IPS DF 19.7 (cell line): ENCODE data around the gene FAM53B.

Experiments
- DNase-seq: peaks from one replicate; pipeline ENCODE4 v3.0.0-alpha.2; 2013; ENCODE audit warnings: low read depth, low spot score

FAM53B gene

DNA sequence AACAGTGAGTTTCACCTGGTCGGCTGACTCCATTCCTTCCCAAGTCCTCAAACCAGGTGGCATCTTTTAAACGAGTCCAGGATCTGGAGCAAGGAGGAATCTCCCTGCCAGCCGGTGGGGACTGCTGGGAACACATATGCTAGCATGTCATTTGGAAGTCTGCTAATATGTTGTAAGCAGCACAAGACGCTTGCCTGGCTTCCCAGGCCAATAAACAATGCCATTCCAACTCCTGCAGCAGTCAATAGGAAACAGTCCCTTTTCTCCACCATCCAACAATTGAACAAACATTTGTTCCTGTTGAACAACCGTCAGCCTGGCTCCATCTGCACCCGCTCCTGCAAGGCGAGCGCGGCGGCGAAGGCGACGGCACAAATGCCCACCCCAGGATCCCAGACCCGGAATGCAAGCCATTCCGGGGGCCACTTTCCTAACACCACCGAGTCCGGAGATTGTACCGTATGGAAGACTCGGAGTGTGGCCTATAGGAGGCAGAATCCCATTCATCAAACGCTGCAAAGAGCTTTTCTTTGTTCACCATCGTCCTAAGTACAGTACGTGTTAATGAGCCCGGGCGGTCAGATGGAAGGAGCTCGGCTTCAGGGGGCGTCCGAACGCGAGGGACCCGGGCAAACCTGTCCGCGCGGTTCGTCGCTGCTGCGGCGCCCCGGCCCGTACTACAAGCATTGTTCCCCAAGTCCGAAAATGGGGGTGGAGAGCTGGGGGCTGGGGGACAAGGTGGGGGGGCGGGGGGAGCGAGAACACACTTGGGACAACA is 1.6 kb downstream of the FAM53B start:
- no peak for DNase-seq

DNA sequence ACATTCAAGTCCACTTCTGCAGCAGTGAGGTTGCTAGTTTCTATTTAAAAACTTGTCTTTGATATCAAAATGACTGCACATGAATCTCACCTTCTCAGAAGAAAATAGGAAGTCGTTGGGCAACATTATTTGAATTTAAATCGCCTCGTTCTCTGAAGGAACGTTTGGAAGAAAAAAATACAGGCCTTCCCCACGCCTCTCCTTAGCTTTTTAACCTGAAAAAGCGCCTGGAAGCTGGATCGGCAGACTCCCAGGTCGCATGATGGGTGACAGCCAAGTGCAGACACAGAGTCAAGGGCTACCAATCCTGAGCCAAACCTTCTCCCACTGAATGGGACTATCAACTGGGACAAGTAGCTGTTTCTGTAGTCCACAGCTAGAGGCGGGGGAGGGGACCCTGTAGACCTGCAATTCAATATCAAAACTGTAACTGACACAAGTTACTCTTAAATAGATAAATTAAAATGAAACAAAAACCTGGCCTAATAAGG is 2.2 kb downstream of the FAM53B start:
- no peak for DNase-seq

DNA sequence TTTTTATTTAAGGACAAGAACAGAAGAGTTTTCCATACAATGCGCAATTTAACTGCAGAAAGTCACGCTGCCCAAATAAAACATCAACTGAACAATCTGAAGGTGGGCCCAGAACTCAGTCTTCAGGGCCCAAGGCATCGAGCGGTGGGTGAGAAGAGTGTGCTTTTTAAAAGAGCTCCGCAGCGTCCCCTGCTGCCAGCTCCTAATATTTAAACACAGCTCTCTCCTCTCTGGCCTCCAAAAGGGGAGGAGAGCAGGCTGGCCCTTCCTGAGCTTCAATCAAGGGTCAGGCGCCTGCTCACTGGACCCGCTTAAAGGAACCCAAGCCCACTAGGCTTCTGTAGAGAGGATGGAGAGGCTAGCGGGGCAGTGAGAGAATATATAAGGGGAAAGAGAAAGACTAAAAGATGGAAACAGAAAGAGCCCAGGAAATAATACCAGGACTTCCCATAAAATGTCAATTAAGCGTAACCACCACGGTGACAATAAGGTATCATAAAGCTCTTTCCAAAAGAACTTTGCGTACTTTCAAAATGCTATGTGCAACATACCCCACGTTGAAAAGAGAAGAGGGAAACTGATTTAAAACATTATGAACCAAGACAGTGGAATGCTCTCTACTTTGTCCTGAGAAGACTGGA is 2.8 kb downstream of the FAM53B start:
- DNase-seq, result no peak

DNA sequence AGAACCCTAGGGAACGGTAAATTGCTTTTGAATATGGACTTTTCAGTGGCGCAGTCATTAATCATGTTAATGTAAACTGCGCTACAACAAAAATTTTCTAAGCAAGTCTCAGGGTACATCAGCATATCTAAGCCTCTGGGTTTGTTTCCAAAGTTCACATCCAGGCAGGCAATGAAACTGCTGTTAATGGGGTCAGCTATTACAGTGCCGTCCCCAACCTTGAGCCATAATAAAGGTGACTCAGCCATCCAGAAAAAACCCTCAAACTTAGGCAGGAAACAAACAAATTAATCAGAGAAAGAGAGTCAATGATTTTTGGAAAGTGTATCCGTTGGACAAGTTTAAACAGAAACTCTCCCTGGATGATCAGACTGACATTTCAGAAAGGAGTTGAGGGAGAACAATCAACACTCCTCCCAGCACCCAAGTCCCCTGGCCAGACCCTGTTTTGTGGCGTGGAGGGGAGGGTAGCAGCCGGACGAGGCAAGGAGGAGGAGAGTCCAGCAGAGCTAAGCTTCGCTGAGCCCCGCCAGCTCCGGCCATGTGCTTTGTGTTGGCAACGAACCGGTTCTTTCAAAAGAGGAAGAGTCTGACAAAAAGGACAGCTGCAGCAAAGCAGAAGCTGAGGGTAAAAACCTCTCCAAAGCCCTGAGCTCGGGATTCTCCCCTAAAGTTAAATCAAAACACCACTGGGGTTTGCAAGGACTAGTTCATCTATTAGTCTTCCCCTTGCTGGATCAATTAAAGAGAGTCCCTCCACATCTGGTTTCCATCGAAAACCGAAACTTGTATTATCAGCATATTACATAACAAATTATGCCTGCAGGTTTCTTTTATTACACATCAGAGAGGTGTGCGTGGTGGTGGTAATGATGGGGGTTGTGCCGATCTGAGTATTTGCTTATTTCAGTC is 3.6 kb downstream of the FAM53B start:
- no peak for DNase-seq

DNA sequence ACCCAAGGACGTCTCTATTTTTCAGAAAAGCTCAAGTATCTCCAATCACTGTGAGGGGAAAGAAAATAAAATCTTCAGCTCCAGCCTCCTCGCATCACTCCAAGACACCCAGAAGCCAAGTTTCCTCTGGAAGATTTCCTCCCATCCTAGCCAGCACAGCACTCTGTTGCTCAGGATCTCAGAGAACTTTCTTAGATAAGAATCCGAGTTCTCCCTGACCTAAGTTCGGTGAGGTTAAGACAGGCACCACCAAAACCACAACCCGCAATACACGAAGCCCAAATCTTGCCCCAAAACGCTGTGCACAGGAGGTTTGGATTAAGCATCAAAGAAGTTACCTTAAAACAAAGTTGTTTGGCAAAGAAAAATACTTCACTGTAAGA is 4.2 kb downstream of the FAM53B start:
- DNase-seq, result no peak

DNA sequence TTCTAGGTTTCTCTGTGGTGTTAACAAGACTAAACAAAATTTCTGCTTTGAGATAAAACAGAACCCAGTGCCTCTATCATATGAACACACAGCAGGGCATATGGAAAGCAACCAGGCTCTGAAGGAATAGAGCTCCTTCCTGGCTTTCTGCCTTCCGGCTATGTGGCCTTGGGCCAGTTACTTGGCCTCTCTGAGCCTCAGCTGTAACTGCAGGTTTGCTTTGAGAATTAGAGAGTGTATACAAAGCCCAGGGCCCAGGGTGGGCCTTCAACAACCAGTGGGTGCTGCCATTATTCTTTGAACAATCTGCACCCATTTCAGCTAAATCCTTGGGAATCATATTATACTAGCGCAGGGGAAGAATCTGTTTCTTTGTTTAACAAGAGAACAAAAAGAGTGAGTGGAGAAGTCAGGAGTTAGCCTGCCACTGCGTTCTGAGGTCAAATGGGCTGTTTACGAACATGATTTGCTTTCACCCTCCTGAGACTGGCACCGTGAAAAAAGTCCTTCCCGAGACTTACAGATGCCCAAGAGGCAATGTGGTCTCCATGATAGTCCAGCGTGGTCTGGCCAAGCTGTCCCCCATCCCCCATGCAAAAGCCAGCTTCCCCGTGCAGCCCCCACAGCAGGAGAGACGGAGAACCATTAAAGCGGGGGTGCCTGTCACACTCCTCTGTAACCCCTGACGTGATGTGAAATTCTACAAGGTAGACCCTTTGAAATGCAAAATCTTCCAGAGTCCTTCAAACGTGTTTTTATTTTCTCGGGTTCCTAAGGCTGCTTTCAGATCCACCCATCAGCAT is 4.9 kb downstream of the FAM53B start:
- no peak for DNase-seq

DNA sequence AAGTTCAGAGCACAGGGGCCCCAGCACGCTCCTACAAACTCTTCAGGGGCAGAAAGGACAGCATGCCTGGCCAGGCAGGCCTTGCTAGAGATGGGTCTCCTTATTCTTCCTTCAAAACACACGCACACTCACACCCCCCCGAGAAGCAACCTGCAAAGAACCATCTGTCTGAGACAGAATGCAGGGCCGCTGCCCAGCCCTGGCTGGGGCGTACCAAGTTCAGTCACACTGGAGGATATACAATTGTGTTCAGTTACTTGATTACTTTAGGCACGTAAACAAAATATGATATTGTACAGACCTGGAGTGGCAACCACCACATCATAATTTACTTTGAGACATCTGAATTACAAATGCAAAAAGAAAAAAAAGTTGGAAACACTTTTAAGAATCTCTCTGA is 5.7 kb downstream of the FAM53B start:
- no peak for DNase-seq

DNA sequence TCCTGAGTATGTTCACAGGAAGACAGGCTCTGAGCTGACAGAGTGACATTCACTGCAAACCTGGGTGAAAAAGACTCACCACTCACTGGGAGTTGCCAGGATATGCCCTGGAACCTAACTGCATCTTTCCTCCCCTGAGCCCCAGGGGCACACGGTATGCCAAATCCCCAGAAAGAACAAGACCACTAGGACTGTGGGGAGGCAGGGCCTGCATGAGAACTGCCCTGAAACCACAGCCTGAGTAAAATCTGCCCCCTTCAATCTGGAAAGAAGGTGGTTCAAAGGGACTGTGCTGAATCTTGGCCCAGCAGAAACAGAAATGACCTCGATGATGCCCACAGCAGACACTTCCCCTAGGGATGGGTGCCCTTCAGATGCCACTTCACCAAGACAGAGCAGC is 6.5 kb downstream of the FAM53B start:
- DNase-seq, result no peak

DNA sequence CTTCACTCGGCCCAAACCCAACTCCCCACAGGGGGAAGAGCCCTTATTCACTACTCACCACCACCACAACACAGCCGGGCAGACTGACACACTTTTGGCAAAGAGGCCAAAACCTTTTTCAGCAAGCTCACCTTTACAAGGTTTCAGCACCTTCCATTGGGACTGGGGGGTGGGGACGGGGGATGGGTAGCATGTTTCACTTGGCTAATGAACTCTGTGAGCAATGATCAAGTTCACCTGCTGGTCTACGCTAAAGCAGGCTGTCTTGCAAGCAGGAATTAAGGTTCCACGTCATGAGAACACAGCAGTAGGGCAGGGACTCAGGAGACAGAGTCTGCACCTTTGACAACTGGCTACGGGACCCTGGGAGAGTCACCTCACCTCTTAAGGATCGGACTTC is 7.0 kb downstream of the FAM53B start:
- no peak for DNase-seq

DNA sequence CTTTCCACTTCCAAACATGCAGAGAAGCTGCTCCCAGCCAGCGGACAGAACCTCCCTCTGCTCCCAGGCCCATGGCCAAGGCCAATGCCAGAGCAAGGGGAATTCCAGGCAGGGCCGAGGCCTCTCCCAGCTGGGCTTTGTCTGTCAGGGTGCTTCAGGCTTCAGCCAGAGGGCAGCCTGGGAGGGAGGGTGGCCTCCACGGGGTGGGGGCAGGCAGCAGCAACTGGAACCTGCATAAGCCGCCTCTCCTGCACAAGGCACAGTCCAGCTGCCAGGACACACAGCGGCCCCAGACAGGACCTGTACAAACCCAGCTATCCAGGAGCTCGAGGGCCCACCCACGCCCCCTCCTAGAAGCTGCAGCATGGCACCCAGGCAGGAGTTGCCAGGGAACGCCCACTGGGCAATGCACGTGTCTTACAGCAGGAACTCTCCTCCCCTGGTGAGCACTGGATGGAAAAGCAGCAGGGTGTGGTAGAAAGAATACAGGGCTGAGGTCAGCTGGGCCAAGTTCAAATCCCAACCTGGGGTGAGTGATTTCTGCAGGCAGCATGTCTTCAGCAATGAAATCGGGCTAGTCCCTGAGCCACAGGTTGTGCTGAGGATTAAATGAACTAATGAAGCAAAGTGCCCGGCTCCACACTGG is 7.6 kb downstream of the FAM53B start:
- no peak for DNase-seq

DNA sequence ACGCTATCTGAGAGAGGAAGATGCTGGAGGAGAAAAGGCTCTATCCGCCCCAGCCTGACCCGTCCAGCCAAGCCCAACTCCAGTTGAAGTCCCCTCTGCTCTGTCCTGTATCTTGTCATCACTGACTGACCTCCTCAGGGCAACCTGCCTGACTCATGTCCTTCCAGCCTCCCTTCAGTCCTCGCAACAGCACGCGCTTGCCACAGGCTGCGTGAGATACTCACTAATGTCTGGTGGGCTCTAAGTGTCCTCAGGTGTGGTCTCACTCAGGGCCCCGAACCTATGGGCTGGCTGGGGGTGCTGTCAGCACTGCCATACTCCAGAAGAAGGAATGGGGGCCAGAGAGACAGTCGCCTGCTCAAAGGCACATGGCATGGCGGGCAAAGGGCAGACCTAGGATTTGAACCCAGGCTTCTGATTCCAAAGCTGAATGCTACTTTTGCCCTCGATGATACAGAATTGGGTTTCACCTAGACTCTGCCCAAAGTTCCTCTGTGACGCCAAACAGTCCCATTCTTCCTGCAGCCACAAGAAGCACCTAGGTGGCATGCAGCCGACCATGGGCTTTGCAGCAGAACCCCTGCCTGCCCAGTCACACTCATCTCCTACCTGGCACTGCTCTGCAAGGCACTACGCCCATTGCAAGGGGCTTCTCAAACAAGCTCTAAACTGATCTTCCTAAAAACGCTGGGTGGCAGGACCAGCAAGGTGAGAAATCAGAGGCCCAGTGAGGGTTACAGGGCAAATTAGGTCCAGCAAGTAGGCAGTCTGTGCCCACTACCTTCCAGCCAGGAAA is 8.5 kb downstream of the FAM53B start:
- DNase-seq, result no peak

DNA sequence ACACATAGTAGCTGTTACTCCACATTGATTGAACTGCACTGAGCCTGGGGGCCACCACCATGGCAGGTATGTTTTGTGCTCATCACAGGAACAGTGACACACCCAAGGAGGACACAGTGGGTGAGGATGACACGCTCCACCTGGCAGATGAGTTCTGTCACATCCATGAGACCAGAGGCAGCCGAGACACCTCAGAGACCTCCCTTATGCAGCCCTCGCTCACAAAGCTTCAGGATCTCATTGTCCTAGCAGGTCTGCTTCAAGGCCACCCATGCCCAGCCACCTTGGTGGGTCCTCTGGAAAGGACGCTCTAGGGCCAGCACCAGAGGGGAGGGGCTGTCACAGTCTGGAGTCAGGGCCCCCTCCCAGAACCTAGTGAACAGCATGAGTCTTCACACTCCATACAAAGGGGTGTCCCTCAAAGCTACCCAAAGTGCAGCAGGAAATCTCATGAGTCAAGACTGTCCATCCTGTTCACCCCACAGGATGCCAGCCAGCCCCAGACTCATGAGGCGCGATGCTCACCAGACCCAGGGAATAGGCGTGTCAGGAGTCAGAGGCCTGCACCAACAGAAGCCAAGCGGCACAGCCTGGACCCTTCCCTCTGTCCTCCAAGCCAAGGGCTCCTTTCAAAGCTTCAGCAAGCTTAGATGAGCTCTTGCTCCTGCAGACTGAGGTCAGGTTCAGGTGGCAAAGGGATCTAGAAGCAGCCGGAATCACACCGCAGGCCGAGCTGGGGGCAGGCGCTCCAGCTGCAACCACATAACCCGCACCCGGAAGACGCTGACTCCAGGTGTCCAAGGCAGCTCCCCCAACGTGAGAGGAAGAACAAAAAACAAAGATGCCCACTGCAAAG is 9.6 kb downstream of the FAM53B start:
- no peak for DNase-seq

DNA sequence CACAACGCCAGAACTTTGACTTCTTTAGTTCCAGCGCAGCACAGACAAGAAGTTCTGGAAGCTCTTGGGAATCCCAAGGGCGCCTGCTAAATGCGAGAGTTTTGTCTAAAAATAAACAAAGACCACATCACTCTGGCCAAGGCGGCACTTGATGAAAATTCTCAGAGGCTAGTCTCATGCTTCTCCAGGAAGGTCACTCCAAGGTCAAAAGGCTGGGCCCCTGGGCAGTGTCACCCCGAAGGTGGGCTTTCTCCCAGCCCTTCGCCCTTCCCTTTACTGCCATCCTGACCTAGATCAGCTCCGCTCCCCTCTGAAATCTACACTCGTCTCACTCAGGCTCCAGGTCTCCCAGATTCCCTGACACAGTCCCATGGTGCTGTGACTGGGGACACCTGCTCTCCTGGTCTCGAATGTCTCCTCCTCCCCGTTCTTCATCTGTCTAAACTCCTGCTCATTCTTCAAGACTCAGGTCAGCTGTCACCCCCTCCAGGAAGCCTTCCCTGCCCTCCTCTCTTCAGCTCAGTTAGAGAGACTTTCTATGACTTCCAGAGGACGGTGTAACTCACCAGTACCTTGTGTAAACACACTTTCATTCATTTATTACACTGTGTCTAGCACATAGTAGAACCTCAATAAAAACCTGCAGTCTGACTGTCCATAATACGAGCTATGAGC is 10.5 kb downstream of the FAM53B start:
- DNase-seq, result no peak

DNA sequence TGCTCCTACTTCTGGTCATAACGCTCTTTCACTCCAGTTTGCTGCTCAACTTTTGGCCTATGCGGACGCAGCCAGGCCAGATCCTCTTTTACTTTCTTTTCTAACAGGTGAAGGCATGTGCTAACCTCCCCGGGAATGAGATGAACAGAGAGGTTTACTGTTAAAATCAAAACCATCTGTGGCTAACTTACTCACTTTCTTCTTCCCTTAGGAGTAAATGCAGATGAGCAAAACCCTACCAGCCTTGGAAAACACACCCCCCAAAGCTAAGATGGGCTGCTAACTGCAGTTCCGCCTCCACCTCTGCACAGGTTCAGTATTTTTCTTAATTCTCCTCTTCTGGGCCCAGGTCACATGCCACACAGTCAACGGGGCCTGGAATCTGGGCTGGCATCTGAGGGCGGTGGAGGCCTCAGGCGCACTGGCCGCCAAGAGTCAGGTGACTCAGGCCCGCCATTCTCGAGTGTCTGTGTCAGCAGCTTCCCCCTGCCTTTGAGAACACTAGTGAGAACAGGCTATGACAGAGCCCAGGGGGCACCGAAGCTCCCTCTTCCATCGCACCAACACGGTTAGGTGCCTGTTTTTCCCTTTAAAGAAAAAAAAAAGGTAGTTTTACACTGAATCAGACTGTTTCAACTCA is 11.1 kb downstream of the FAM53B start:
- no peak for DNase-seq

DNA sequence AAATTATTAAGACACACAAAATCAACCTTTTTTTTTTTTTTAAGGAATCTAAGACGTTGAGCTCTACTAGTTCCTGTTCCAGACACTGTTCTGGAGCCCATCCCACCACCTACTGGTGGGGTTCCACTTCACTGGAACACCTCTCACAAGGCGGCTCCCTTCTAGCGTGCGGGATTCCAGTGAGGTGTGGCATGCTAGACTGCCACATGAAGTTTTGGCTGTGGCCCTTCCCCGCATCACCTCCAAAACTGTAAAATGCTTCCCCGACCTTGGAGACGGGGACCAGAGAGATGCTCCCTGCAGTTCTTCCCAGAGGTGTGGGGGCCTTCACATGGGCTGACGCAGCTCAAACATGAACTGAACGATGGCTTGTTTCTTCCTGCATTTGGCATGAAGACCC is 12.6 kb downstream of the FAM53B start:
- no peak for DNase-seq

DNA sequence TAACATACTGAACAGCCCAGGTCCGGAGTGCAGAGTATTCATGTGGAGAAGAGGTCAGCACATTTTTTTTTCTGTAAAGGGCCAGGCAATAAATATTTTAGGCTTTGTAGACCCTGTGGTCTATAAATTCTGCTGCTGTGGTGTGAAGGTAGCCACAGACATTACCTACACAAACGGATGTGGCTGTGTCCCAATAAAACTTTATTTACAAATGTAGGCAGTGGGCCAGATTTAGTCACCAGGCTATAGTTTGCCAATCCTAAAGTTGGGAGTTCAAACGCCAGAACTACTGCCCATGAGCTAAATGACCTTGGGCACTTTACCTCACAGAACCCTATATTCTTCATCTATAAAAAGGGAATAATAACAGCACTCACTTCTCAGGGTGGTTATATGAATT is 13.4 kb downstream of the FAM53B start:
- no peak for DNase-seq

DNA sequence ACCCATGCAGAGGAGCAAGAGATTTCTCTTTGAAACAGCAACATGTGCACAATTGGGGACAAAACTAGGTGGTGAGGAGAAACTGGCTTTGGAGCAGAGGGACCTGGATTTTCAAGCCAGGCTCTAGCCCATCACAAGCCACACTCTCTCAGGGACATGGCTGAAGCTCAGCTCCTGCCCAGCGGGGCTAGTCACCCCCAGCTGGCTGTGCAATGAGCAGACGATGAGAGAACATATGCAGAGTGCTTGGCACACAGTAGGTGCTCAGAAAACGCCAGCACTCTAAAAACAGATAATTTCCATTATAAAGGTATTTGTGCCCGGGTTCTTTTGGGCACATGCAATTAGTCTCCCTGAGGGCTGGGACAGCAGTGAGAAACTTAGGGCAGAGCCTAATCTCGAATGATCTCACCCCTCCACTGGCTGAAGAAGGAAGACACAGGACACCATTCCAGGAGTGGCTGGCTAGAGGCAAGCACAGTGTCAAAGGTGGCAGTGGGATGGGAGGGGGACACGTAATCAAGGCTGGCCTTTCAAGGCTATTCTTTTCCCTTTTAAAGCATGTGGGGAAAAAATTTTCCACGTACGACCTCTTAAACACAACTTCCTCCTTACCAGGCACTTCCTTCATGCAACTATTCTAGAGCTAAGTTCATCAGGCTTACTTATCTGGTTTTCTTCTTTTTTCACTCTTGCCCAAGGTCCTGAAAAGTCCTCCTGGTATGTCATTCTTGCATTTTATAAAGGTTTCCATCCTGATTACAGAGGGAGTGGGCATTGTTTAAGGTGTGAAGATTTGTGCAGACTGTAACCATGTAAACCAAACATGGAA is 15.1 kb downstream of the FAM53B start:
- DNase-seq, result no peak
